Mesendoderm (in vitro differentiated cells): ENCODE results near the gene MAGEA2B.
"Not testable (repeated sequence)": the region's sequence is repeated elsewhere in the genome, so short reads cannot be mapped to it uniquely, and the experiment has no call there.

Experiments
- DNase-seq: peaks from one replicate; pipeline ENCODE4 v3.0.0; 2013
- H2AK5ac ChIP-seq: 2 replicates; pipeline ENCODE4 v1.6.1; 2013; ENCODE audit warnings: low read length, inconsistent platforms
- H2BK120ac ChIP-seq: 2 replicates; pipeline ENCODE4 v1.6.1; 2013; ENCODE audit warnings: low read depth, mild to moderate bottlenecking, low read length, moderate library complexity, mixed read lengths
- H2BK15ac ChIP-seq: replicated peaks from 2 replicates; pipeline ENCODE4 v1.6.1; 2013; ENCODE audit warnings: low read depth, mild to moderate bottlenecking, moderate library complexity
- H2BK5ac ChIP-seq: 2 replicates; pipeline ENCODE4 v1.6.1; 2013; ENCODE audit warnings: low read length, inconsistent platforms
- H3K18ac ChIP-seq: 2 replicates; pipeline ENCODE4 v1.6.1; 2013; ENCODE audit warnings: mild to moderate bottlenecking, low read length, mixed read lengths
- H3K23ac ChIP-seq: one replicate; pipeline ENCODE4 v1.6.1; 2013; ENCODE audit warnings: low read length
- H3K27ac ChIP-seq: 2 replicates; pipeline ENCODE4 v1.5.1; 2013; ENCODE audit warnings: low read depth, mild to moderate bottlenecking, inconsistent platforms, low read length, moderate library complexity
- H3K27me3 ChIP-seq: 2 replicates; pipeline ENCODE4 v1.6.1; 2013; ENCODE audit warnings: low read length, control low read depth, mild to moderate bottlenecking, inconsistent platforms; ENCODE audit not compliant: insufficient read depth, poor library complexity
- H3K36me3 ChIP-seq: 2 replicates; pipeline ENCODE4 v1.6.1; 2013; ENCODE audit warnings: low read length, inconsistent platforms; ENCODE audit not compliant: control insufficient read depth, insufficient read depth
- H3K4ac ChIP-seq: one replicate; pipeline ENCODE4 v1.6.1; 2013; ENCODE audit warnings: low read depth, mild to moderate bottlenecking, low read length, moderate library complexity
- H3K4me1 ChIP-seq: 2 replicates; pipeline ENCODE4 v1.6.1; 2013; ENCODE audit warnings: low read depth, low read length, inconsistent platforms; ENCODE audit not compliant: control insufficient read depth
- H3K4me2 ChIP-seq: 2 replicates; pipeline ENCODE4 v1.6.1; 2013; ENCODE audit warnings: low read length
- H3K4me3 ChIP-seq: 2 replicates; pipeline ENCODE4 v1.5.1; 2013; ENCODE audit warnings: mild to moderate bottlenecking, low read length
- H3K56ac ChIP-seq: one replicate; pipeline ENCODE4 v1.6.1; 2013; ENCODE audit warnings: low read length
- H3K79me1 ChIP-seq: 2 replicates; pipeline ENCODE4 v1.6.1; 2013; ENCODE audit warnings: low read length, inconsistent platforms
- H3K79me2 ChIP-seq: 2 replicates; pipeline ENCODE4 v1.6.1; 2013; ENCODE audit warnings: mild to moderate bottlenecking, low read length; ENCODE audit not compliant: control insufficient read depth, insufficient read depth
- H3K9ac ChIP-seq: 2 replicates; pipeline ENCODE4 v1.6.1; 2013; ENCODE audit warnings: low read length, inconsistent platforms
- H4K5ac ChIP-seq: one replicate; pipeline ENCODE4 v1.6.1; 2013; ENCODE audit warnings: low read length
- H4K8ac ChIP-seq: one replicate; pipeline ENCODE4 v1.6.1; 2013; ENCODE audit warnings: low read depth, mild to moderate bottlenecking, control low read depth, low read length, moderate library complexity
- WGBS: extraction: QIAGEN DNeasy Blood & Tissue Kit; methylation state at CpG from one replicate; pipeline ENCODE4 v1.1.7; 2013; ENCODE audit warnings: low lambda C conversion rate, missing lambda C conversion rate; ENCODE audit not compliant: insufficient coverage; ENCODE audit errors: extremely low coverage; 5-methylcytosine and 5-hydroxymethylcytosine counted together

The MAGEA2B gene

DNA sequence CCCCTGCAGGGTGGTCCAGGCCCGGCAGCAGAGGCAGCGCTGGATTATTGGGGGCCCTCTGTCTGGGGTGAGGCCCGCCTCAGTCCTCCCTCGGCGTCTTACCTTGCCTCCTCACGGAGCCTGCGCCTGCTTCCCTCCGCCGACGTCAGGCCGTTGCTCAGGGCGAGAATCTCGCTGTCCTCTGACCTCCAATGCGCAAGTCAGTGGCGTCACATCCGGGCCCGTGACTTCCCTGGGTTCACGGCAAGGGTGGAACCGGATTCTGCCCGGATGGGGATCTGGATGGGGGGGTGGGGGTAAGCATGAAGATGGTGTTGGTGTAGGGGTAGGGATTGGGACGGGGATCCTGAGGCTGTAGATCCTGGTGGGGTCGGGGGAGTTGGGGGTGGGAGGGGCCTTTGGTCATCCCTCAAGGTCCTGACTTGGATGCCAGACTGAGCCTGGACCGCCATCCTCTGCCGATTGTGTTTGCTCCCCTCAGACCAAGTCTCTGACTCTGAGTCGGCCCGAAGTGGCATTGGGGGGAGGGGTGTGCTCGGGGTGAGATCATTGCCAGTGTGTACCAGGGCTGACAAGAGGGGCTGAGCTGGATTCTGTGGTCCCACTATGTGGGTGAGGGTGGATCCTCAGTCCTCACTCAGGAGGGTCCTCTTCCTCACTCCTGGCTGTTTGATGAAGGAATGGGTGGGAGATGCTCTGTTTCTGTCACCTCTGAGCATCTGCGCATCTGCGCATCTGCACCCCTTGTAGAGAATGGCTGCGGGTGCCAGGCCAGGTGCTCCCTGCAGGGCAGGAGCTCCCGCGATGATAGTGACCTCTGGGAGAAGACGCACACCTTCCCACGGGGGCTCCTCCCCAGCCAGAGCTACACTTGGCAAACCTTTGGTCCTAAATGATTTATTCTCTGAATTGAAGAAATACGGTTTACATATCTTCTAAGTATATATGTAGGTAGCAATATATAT lies 39.5 kb downstream of the MAGEA2B start, which contains the start of gene MAGEA2:
MAGEA2 (minus strand) TSS at position 157 of the 965 bp plus-strand sequence. CDS start 2,479 bp downstream, outside the sequence.
- not testable (repeated sequence) for H2BK15ac ChIP-seq, DNase-seq, H3K56ac ChIP-seq, H3K4me2 ChIP-seq, H3K36me3 ChIP-seq, H3K18ac ChIP-seq, H4K8ac ChIP-seq, H3K23ac ChIP-seq, H3K79me1 ChIP-seq, H4K5ac ChIP-seq, H3K4me3 ChIP-seq, H3K79me2 ChIP-seq, H3K4me1 ChIP-seq, H3K9ac ChIP-seq, H3K27ac ChIP-seq, H3K4ac ChIP-seq, H2AK5ac ChIP-seq, H3K27me3 ChIP-seq, H2BK120ac ChIP-seq, H2BK5ac ChIP-seq
- WGBS = no CpG with 5 or more reads among the region's 35 CpGs

DNA sequence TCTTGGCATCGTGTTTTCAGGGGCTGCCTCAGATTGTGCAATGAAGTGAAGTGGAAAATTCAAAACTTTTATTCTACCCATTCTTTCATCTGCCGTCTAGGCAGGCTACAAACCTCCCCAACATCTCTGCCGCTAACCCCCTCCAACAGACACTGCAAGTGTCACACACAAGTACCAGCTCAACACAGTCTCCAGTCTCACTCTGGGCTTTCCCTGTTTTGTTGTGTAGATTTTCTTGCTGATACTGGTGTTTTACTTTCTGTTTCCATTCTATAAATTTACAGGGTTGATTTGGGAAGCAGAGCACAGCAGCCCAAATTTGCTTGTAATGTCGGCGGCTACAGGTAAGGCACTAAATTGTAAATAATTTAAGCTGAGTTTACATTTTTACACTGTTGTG lies 40.4 kb downstream of the MAGEA2B start:
- no CpG with 5 or more reads among the region's 5 CpGs for WGBS

DNA sequence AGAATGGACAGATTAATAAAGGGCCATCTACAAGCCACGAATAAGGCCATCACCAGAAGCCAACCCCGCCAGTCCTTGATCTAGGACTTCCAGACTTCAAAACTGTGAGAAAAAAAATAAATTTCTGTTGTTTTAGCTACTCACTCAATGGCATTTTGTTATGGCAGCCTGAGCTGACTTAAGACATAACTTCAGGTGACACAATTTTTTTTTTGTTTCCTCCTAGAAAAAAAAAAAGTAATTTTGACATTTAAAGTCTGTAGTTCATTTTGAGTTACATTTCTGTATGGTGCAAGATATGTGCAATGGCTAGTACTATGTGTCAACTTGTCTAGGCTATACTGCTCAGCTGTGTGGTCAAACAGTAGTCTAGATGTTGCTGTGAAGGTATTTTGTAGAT lies 44.5 kb downstream of the MAGEA2B start, which contains the start of gene CSAG3:
CSAG3 (plus strand) TSS at position 301 of the 400 bp plus-strand sequence.
- not testable (repeated sequence) for H3K56ac ChIP-seq, H3K79me2 ChIP-seq, H3K4me1 ChIP-seq, H3K4me3 ChIP-seq, H3K36me3 ChIP-seq, H4K5ac ChIP-seq, H2BK120ac ChIP-seq, H3K79me1 ChIP-seq, H2AK5ac ChIP-seq, H2BK15ac ChIP-seq, H3K4ac ChIP-seq, H3K27ac ChIP-seq, H2BK5ac ChIP-seq, H3K27me3 ChIP-seq, H3K18ac ChIP-seq, H3K9ac ChIP-seq, H3K4me2 ChIP-seq, H3K23ac ChIP-seq, DNase-seq, H4K8ac ChIP-seq
- no CpG with 5 or more reads among the region's 2 CpGs for WGBS

More for the DNA sequence above, 40.4 kb downstream of the MAGEA2B start:
- not testable (repeated sequence) for H2BK120ac ChIP-seq, H4K8ac ChIP-seq, H3K4me3 ChIP-seq, H3K4ac ChIP-seq, H3K79me1 ChIP-seq, H3K23ac ChIP-seq, H3K27ac ChIP-seq, H3K18ac ChIP-seq, H3K56ac ChIP-seq, H3K9ac ChIP-seq, H2AK5ac ChIP-seq, H3K79me2 ChIP-seq, H3K4me1 ChIP-seq, H3K36me3 ChIP-seq, H3K4me2 ChIP-seq, H2BK15ac ChIP-seq, DNase-seq, H4K5ac ChIP-seq, H2BK5ac ChIP-seq, H3K27me3 ChIP-seq

DNA sequence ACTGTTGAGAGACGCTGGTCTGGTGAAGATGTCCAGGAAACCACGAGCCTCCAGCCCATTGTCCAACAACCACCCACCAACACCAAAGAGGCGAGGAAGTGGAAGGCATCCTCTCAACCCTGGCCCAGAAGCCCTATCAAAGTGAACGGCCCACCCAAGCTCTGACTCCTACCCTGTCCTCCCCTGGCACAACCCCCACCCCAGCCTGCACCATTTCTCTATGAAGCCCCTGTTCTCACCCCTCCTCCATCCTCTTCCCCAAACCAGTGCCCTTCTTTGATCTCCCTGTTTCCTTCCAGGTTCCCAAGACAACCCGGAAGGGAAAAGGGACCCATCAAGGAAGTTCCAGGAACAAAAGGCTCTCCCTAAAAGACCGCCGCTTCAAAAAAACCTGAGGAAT lies 45.1 kb downstream of the MAGEA2B start:
- WGBS = no CpG with 5 or more reads among the region's 7 CpGs
- H3K36me3 ChIP-seq, H2AK5ac ChIP-seq, H3K4me3 ChIP-seq, H2BK120ac ChIP-seq, H3K27ac ChIP-seq, H3K4me2 ChIP-seq, H3K23ac ChIP-seq, H4K8ac ChIP-seq, H3K4me1 ChIP-seq, H3K79me1 ChIP-seq, H3K27me3 ChIP-seq, H3K18ac ChIP-seq, H4K5ac ChIP-seq, DNase-seq, H2BK15ac ChIP-seq, H2BK5ac ChIP-seq, H3K56ac ChIP-seq, H3K9ac ChIP-seq, H3K79me2 ChIP-seq, H3K4ac ChIP-seq: not testable (repeated sequence)

DNA sequence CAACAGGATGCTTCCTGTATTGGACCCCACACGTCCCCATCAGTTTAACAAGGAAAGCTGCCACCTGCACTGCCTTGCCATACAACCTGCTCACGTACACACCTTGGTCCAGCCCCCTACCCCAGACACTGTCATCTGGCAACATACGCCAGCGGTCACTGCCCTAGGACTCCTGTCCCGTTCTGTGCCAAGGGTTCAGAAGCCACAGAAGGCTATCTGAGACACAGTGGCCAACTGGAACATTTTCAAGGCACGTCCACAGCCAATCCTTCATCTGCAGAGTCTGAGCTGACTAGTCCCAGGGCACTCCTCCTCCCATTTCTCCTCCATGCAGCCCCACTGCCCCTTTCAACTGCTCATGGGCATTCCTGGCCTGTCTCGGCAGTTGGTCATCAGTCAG lies 47.2 kb downstream of the MAGEA2B start:
- not testable (repeated sequence) for H4K5ac ChIP-seq, H3K23ac ChIP-seq, H3K18ac ChIP-seq, H2BK5ac ChIP-seq, H3K9ac ChIP-seq, H3K4ac ChIP-seq, H3K79me2 ChIP-seq, H3K4me1 ChIP-seq, H4K8ac ChIP-seq, H3K4me3 ChIP-seq, H2AK5ac ChIP-seq, H2BK15ac ChIP-seq, H3K27me3 ChIP-seq, DNase-seq, H2BK120ac ChIP-seq, H3K36me3 ChIP-seq, H3K27ac ChIP-seq, H3K4me2 ChIP-seq, H3K56ac ChIP-seq, H3K79me1 ChIP-seq
- no CpG with 5 or more reads among the region's 7 CpGs for WGBS
